Measurements from ENCODE around the gene RCBTB2. TPM values are rescaled to one million over a fixed set of nuclear protein-coding genes. Genes with fewer than 3 reads are reported as not detected.

Gene RCBTB2
- total and polyA plus RNA-seq, 9 of the 15 experiments (the other 6 are each of a cell fraction or from before 2014, with no cell fraction given) = 0.91 to 3.3 (median 1.5) TPM

DNA sequence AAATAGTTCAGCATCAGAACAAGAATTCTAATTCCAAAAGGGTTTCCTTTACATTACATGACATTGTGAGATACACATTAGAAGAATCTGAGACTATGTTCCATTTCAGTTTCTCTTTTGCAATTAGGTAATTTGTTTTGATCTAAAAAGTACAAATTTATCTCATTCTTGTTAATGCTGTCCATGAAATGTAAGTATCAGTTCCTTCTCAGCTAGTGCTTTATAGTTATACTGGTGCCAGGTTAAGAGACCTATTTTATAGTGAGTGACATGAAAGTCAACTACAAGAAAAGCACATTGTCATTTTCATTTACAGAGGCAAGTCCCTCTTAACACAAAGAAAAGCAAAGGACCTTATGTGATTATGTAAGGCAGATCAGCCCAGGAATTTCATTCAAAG, 43.9 kb downstream of the RCBTB2 start (continued):
- no peak for TF ChIP-seq ZBTB43 (CRISPR knock-in tag; IDR thresholded peaks at IDR 0.05)
- no peak for TF ChIP-seq DPF2 (IDR thresholded peaks at IDR 0.05)
- no peak for TF ChIP-seq GABPB2 (CRISPR knock-in tag; conservative IDR thresholded peaks at IDR 0.05)
- no peak for TF ChIP-seq SMARCC2 (IDR thresholded peaks at IDR 0.05; ENCODE audit: low read depth)
- TF ChIP-seq NR2F6 (CRISPR knock-in tag; IDR thresholded peaks at IDR 0.05) = no peak

DNA sequence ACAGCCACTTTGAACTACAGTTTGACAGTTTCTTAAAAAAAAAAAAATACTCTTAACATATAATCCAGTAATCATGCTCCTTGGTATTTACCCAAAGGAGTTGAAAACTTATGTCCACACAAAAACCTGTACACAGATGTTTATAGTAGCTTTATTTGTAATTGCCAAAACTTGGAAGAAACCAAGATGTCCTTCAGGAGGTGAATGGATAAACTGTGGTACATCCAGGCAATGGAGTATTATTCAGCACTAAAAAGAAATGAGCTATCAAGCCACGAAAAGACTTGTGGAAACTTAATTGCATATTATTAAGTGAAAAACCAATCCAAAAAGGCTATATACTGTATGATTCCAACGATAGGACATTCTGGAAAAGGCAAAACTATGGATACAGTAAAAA, 44.9 kb downstream of the RCBTB2 start:
- ChIA-PET POLR2A (interaction anchor here (0.6 kb wide), 1 partner anchor 13 kb away, joined by 3 read pairs; no protein-coding TSS in a partner anchor), CTCF (ENCODE audit: low intra/inter-chr PET ratio) (no interaction called here)
- H3K9me1 ChIP-seq (ENCODE audit: control insufficient read depth, insufficient read depth, low read length) = no peaks in the 10 kb centered on the region
- DNase-seq (ENCODE audit: extremely low read depth in 1 of 4, low spot score in 3 of 4) = no peak
- no peak overlapping the region for H3K27ac ChIP-seq (ENCODE audit: extremely low read depth, low read depth, low read length)
- no peak overlapping the region for H3K4me2 ChIP-seq (ENCODE audit: insufficient read depth, low read length)
- H4K20me1 ChIP-seq (replicated peaks; ENCODE audit: control insufficient read depth, insufficient read depth, low read length) = no peaks in the 10 kb centered on the region
- H3K9me3 ChIP-seq (replicated peaks; ENCODE audit: control insufficient read depth, insufficient read depth, low read depth, low read length) = no peaks in the 10 kb centered on the region
- ATAC-seq = no peak
- no TSS peak for BruUV-seq (replicated peaks)
- in situ Hi-C loops (cut with MboI) = no loop called here
- H3K4me3 ChIP-seq = no peak overlapping the region
- TF ChIP-seq, protein P1, sequence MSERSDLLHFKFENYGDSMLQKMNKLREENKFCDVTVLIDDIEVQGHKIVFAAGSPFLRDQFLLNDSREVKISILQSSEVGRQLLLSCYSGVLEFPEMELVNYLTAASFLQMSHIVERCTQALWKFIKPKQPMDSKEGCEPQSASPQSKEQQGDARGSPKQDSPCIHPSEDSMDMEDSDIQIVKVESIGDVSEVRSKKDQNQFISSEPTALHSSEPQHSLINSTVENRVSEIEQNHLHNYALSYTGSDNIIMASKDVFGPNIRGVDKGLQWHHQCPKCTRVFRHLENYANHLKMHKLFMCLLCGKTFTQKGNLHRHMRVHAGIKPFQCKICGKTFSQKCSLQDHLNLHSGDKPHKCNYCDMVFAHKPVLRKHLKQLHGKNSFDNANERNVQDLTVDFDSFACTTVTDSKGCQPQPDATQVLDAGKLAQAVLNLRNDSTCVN (CRISPR knock-in tag; IDR thresholded peaks at IDR 0.05) = no peak
- peak; percentile 37 for TF ChIP-seq ZNF146 (CRISPR knock-in tag; IDR thresholded peaks at IDR 0.05; ENCODE audit: unreplicated experiment)
- H2AFZ ChIP-seq (ENCODE audit: low read depth, low read length) = no peak overlapping the region
- no peaks in the 10 kb centered on the region for H3K79me2 ChIP-seq (ENCODE audit: control insufficient read depth, insufficient read depth, low read length)
- H3K4me1 ChIP-seq (replicated peaks in 1 of 2; ENCODE audit: control insufficient read depth in 2 of 2, insufficient read depth in 2 of 2, low read length in 2 of 2) = peaks cover 0 to 6% of the 10 kb centered on the region in 2 experiments; a peak in 2 of 5 replicates
- H3K27me3 ChIP-seq (ENCODE audit: control insufficient read depth in 2 of 2, insufficient read depth in 2 of 2, low read length in 2 of 2) = no peaks in the 10 kb centered on the region
- no peaks in the 10 kb centered on the region for H3K36me3 ChIP-seq (ENCODE audit: control insufficient read depth, insufficient read depth, low read length)
- 8% methylated on average over 2 of the region's 2 CpGs for WGBS (ENCODE audit: insufficient coverage, low coverage, missing lambda C conversion rate)
- no peak for FAIRE-seq
- intact Hi-C loops (cut with micrococcal nuclease) = no loop called here
- no peak overlapping the region for H3K9ac ChIP-seq (ENCODE audit: insufficient read depth in 1 of 2, low read depth in 2 of 2, low read length in 2 of 2)
